H1 (cell line): Measurements from ENCODE around the gene CFAP54.

Experiments used
- E2F6 ChIP-seq: IDR thresholded peaks from 2 replicates; pipeline ENCODE4 v1.6.1; 2012; ENCODE audit warnings: inconsistent platforms
- EP300 ChIP-seq, 2 experiments: IDR thresholded peaks; 1 replicate in 1 of 2; 2 replicates in 1 of 2; pipeline ENCODE4 v1.6.1; 2011 to 2012; ENCODE audit warnings: low read depth in 2 of 2, low read length in 2 of 2, mild to moderate bottlenecking in 2 of 2, borderline replicate concordance in 1 of 2, inconsistent platforms in 1 of 2, moderate library complexity in 1 of 2
- GABPA ChIP-seq: IDR thresholded peaks from 2 replicates; pipeline ENCODE4 v1.6.1; 2011; ENCODE audit warnings: mild to moderate bottlenecking, low read length, moderate library complexity, borderline replicate concordance; ENCODE audit not compliant: insufficient read depth
- JUN ChIP-seq: IDR thresholded peaks from 2 replicates; pipeline ENCODE4 v1.6.1; 2011; ENCODE audit warnings: low read depth, mild to moderate bottlenecking, improper control_type of control experiment, low read length
- MAFK ChIP-seq: IDR thresholded peaks from 2 replicates; pipeline ENCODE4 v1.6.1; 2012; ENCODE audit warnings: low read depth, mild to moderate bottlenecking, improper control_type of control experiment, low read length
- POLR2AphosphoS5 ChIP-seq: IDR thresholded peaks from 2 replicates; pipeline ENCODE4 v1.6.1; 2011; ENCODE audit warnings: low read depth, low read length
- TF ChIP-seq, protein P1 (sequence below), 3 experiments: IDR thresholded peaks; 1 replicate in 2 of 3; 2 replicates in 1 of 3; pipeline versions ENCODE4 v1.5.1 to v1.6.1; 2011; ENCODE audit warnings: low read length in 3 of 3, mild to moderate bottlenecking in 3 of 3, inconsistent platforms in 2 of 3, low read depth in 1 of 3, moderate library complexity in 1 of 3; ENCODE audit not compliant: insufficient read depth in 1 of 3; ENCODE audit errors: control extremely low read depth in 1 of 3
- TF ChIP-seq, protein P2 (sequence below): fragments of 300-600 bp; sonication (generic); IDR thresholded peaks from 2 replicates; pipeline ENCODE4 v1.7.1; 2012; ENCODE audit warnings: low read length, moderate library complexity, mild to moderate bottlenecking, inconsistent platforms; ENCODE audit not compliant: insufficient replicate concordance

- TF ChIP-seq JUN, result no peak
- TF ChIP-seq, protein P1, sequence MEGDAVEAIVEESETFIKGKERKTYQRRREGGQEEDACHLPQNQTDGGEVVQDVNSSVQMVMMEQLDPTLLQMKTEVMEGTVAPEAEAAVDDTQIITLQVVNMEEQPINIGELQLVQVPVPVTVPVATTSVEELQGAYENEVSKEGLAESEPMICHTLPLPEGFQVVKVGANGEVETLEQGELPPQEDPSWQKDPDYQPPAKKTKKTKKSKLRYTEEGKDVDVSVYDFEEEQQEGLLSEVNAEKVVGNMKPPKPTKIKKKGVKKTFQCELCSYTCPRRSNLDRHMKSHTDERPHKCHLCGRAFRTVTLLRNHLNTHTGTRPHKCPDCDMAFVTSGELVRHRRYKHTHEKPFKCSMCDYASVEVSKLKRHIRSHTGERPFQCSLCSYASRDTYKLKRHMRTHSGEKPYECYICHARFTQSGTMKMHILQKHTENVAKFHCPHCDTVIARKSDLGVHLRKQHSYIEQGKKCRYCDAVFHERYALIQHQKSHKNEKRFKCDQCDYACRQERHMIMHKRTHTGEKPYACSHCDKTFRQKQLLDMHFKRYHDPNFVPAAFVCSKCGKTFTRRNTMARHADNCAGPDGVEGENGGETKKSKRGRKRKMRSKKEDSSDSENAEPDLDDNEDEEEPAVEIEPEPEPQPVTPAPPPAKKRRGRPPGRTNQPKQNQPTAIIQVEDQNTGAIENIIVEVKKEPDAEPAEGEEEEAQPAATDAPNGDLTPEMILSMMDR (IDR thresholded peaks at IDR 0.05; ENCODE audit: control extremely low read depth in 1 of 3, insufficient read depth in 1 of 3, low read depth in 1 of 3, low read length in 3 of 3), result no peak
- no peak for TF ChIP-seq GABPA
- TF ChIP-seq EP300 (IDR thresholded peaks at IDR 0.05; ENCODE audit: borderline replicate concordance in 1 of 2, low read depth in 2 of 2, low read length in 2 of 2), result no peak
- TF ChIP-seq POLR2AphosphoS5, result no peak
- no peak for TF ChIP-seq E2F6
- TF ChIP-seq, protein P2, sequence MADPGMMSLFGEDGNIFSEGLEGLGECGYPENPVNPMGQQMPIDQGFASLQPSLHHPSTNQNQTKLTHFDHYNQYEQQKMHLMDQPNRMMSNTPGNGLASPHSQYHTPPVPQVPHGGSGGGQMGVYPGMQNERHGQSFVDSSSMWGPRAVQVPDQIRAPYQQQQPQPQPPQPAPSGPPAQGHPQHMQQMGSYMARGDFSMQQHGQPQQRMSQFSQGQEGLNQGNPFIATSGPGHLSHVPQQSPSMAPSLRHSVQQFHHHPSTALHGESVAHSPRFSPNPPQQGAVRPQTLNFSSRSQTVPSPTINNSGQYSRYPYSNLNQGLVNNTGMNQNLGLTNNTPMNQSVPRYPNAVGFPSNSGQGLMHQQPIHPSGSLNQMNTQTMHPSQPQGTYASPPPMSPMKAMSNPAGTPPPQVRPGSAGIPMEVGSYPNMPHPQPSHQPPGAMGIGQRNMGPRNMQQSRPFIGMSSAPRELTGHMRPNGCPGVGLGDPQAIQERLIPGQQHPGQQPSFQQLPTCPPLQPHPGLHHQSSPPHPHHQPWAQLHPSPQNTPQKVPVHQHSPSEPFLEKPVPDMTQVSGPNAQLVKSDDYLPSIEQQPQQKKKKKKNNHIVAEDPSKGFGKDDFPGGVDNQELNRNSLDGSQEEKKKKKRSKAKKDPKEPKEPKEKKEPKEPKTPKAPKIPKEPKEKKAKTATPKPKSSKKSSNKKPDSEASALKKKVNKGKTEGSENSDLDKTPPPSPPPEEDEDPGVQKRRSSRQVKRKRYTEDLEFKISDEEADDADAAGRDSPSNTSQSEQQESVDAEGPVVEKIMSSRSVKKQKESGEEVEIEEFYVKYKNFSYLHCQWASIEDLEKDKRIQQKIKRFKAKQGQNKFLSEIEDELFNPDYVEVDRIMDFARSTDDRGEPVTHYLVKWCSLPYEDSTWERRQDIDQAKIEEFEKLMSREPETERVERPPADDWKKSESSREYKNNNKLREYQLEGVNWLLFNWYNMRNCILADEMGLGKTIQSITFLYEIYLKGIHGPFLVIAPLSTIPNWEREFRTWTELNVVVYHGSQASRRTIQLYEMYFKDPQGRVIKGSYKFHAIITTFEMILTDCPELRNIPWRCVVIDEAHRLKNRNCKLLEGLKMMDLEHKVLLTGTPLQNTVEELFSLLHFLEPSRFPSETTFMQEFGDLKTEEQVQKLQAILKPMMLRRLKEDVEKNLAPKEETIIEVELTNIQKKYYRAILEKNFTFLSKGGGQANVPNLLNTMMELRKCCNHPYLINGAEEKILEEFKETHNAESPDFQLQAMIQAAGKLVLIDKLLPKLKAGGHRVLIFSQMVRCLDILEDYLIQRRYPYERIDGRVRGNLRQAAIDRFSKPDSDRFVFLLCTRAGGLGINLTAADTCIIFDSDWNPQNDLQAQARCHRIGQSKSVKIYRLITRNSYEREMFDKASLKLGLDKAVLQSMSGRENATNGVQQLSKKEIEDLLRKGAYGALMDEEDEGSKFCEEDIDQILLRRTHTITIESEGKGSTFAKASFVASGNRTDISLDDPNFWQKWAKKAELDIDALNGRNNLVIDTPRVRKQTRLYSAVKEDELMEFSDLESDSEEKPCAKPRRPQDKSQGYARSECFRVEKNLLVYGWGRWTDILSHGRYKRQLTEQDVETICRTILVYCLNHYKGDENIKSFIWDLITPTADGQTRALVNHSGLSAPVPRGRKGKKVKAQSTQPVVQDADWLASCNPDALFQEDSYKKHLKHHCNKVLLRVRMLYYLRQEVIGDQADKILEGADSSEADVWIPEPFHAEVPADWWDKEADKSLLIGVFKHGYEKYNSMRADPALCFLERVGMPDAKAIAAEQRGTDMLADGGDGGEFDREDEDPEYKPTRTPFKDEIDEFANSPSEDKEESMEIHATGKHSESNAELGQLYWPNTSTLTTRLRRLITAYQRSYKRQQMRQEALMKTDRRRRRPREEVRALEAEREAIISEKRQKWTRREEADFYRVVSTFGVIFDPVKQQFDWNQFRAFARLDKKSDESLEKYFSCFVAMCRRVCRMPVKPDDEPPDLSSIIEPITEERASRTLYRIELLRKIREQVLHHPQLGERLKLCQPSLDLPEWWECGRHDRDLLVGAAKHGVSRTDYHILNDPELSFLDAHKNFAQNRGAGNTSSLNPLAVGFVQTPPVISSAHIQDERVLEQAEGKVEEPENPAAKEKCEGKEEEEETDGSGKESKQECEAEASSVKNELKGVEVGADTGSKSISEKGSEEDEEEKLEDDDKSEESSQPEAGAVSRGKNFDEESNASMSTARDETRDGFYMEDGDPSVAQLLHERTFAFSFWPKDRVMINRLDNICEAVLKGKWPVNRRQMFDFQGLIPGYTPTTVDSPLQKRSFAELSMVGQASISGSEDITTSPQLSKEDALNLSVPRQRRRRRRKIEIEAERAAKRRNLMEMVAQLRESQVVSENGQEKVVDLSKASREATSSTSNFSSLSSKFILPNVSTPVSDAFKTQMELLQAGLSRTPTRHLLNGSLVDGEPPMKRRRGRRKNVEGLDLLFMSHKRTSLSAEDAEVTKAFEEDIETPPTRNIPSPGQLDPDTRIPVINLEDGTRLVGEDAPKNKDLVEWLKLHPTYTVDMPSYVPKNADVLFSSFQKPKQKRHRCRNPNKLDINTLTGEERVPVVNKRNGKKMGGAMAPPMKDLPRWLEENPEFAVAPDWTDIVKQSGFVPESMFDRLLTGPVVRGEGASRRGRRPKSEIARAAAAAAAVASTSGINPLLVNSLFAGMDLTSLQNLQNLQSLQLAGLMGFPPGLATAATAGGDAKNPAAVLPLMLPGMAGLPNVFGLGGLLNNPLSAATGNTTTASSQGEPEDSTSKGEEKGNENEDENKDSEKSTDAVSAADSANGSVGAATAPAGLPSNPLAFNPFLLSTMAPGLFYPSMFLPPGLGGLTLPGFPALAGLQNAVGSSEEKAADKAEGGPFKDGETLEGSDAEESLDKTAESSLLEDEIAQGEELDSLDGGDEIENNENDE, result no peak
- TF ChIP-seq MAFK, result no peak
These were observed 22.2 kb upstream of the CFAP54 start for GRCh38 chr12:96466939-96467751.
